IMR-90 (cell line): ENCODE data around the gene OTUD7B.

ENCODE experiments used
- BHLHE40 ChIP-seq: fragments of 150-350 bp; IDR thresholded peaks from 2 replicates; pipeline ENCODE4 v1.6.1; 2016; ENCODE audit warnings: mild to moderate bottlenecking, low read depth, low read length
- CEBPB ChIP-seq: IDR thresholded peaks from 2 replicates; pipeline ENCODE4 v1.6.1; 2012; ENCODE audit warnings: low read depth, low read length, improper control_type of control experiment
- CTCF ChIP-seq: conservative IDR thresholded peaks from 2 replicates; pipeline ENCODE4 v1.5.1; 2012; ENCODE audit warnings: mild to moderate bottlenecking, low read depth, low read length, improper control_type of control experiment
- ELK1 ChIP-seq: fragments of 150-350 bp; IDR thresholded peaks from 2 replicates; pipeline ENCODE4 v1.6.1; 2016; ENCODE audit warnings: low read depth, mild to moderate bottlenecking, low read length, moderate library complexity, borderline replicate concordance
- MAFK ChIP-seq: IDR thresholded peaks from 2 replicates; pipeline ENCODE4 v1.6.1; 2012; ENCODE audit warnings: low read depth, low read length, improper control_type of control experiment
- MAZ ChIP-seq: IDR thresholded peaks from 2 replicates; pipeline ENCODE4 v1.6.1; 2012; ENCODE audit warnings: low read depth, mild to moderate bottlenecking, low read length, improper control_type of control experiment, moderate library complexity, borderline replicate concordance
- MXI1 ChIP-seq: IDR thresholded peaks from 2 replicates; pipeline ENCODE4 v1.6.1; 2012; ENCODE audit warnings: low read depth, mild to moderate bottlenecking, low read length, moderate library complexity, borderline replicate concordance
- NFE2L2 ChIP-seq: fragments of 150-350 bp; IDR thresholded peaks from 2 replicates; pipeline ENCODE4 v1.6.1; 2016; ENCODE audit warnings: low read depth, mild to moderate bottlenecking, low read length
- POLR2A ChIP-seq: IDR thresholded peaks from 2 replicates; pipeline ENCODE4 v1.6.1; 2012; ENCODE audit warnings: mild to moderate bottlenecking, low read depth, low read length
- RCOR1 ChIP-seq: IDR thresholded peaks from 2 replicates; pipeline ENCODE4 v1.6.1; 2012; ENCODE audit warnings: mild to moderate bottlenecking, low read length, improper control_type of control experiment; ENCODE audit not compliant: insufficient replicate concordance
- SMC3 ChIP-seq: fragments of 150-350 bp; IDR thresholded peaks from 2 replicates; pipeline ENCODE4 v1.6.1; 2016; ENCODE audit warnings: low read depth, mild to moderate bottlenecking, antibody characterized with exemption, low read length, moderate library complexity
- USF2 ChIP-seq: fragments of 150-350 bp; IDR thresholded peaks from 2 replicates; pipeline ENCODE4 v1.6.1; 2017; ENCODE audit warnings: mild to moderate bottlenecking, antibody characterized with exemption, low read length, low read depth

- no peak for TF ChIP-seq CEBPB
- TF ChIP-seq USF2 = no peak
- no peak for TF ChIP-seq MAFK
- no peak for TF ChIP-seq CTCF
- no peak for TF ChIP-seq POLR2A
- no peak for TF ChIP-seq MXI1
- no peak for TF ChIP-seq RCOR1
- no peak for TF ChIP-seq ELK1
- no peak for TF ChIP-seq SMC3
- TF ChIP-seq BHLHE40 = no peak
- no peak for TF ChIP-seq MAZ
- TF ChIP-seq NFE2L2 = no peak
These were observed 31.1 kb downstream of the OTUD7B start for GRCh38 chr1:149979245-149979971.
